GM18508 (cell line): ENCODE data around the gene SOX14.

Experiments
- ATAC-seq: cut with Tn5 transposase; IDR thresholded peaks from one replicate; pipeline ENCODE4 v1.9.1; 2021; ENCODE audit warnings: moderate number of reproducible peaks; ENCODE audit not compliant: insufficient read depth, unreplicated experiment

Gene SOX14

DNA sequence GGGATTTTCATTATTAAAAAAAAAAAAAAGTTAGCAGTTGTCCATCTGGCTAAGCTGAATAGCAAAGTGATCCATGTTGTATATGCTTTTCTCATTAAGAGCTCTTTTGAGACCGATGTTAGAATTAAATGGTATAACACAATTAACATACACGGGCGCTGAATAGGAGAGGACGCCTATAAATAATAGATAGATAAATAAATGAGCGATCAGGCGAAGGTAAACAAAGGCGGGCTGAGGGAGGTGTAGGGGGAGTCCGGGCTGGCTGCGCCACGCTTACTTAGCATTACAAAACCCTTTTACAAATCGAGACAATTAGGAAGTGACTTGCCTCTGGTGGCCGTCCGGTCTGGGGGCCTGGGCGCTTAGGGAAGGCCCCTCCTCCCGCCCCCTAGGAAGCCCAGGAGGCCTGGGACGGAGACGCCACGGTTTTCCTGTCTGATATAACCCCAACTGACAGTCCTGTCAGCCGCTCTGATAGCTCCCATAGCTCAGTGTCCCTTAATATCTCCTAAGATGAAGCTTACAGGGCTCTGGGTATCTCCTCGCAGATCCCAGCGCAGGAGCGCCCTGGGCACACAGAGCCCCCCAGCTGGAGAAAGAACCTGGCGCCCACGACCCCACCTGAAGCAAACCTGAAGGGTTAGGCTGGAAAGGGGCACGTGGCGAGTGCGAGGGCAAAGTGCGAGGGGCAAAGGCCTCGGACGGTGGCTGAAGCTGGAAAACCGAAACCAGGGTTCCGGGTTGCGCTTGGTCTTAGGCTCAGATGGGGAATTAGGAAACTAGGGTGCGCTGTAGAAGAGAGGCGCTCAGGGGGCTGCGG is 3.6 kb downstream of the SOX14 start:
- no peak for ATAC-seq

DNA sequence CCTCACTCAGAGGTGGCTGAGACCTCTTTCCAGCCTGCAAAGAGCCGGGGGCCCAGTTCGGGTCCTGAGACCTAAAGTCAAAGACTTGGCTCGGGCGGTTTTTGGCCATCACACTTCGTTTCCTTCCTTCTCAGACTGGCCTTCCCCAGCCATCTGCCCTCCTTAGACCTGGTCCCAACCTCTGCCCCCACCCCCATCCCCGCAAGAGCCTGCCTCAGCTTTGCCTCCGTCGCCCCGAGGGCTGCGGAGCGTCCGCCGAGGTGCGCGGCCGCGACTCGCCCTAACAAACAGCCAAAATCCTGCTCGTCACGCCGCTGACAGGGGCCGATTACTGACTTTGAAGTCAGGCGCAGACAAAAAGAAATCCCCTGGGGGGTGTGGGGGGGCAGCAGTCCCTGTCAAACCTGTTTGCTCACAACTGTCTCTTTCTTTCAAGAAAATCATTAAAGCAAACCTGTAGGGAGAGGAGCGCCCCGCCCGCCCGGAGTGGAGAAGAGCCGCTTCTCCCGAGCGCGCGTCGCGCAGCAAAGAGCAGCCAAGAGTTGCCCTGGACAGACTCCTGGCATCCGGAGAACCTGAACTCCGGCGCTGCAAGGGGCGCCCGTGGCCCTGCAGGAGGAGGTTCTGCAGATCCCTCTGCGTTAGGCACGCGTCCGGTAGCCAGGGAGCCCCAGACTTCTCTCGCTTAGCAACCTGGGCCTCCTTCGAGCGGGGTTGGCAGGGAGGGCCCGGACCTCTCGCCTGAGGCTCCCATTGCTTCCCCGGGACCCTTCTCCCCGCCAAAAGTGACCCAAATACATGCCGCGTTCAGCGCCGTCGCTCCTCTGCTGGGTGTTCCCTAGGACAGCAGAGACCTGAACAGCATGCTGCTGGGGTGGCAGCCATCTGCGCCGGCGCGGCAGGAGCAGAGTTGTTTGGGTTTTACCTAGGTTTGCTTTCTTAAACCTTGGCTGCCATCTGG is 4.5 kb downstream of the SOX14 start:
- ATAC-seq: no peak

DNA sequence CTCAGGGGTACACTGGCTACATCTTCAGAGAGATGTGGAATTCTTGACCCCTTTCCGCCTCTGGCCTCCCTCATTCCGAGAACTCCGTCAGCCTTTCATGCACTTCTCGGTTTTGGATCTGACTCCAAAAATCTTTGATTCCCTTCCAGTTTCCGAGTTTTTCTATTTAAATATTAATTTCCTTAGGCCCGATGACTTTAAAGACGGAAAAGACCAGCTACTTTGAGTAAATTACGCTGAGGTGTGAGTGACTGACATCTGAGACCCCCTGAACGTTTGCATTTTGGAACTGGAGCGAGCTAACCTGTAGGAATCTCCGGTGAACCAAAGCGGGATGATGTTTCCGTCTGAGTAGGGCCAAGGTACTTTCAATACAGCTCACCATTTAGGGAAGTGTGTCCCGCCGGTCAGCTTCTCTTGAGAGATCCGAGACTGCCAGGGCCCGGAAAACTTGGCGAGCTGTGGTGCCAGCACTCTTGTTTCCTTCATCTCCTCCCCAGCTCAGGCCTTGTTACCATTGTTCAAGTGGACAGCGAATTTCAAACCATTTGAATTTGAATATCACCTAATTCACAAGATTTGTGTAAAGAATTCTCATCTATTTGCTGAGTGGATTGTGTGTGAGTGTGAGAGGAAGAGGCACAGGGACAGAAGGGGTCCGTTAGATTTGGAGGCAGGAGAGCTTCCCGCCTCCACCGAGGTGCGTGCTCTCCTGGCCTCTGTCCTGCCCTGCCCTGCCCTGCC is 5.4 kb downstream of the SOX14 start:
- no peak for ATAC-seq

DNA sequence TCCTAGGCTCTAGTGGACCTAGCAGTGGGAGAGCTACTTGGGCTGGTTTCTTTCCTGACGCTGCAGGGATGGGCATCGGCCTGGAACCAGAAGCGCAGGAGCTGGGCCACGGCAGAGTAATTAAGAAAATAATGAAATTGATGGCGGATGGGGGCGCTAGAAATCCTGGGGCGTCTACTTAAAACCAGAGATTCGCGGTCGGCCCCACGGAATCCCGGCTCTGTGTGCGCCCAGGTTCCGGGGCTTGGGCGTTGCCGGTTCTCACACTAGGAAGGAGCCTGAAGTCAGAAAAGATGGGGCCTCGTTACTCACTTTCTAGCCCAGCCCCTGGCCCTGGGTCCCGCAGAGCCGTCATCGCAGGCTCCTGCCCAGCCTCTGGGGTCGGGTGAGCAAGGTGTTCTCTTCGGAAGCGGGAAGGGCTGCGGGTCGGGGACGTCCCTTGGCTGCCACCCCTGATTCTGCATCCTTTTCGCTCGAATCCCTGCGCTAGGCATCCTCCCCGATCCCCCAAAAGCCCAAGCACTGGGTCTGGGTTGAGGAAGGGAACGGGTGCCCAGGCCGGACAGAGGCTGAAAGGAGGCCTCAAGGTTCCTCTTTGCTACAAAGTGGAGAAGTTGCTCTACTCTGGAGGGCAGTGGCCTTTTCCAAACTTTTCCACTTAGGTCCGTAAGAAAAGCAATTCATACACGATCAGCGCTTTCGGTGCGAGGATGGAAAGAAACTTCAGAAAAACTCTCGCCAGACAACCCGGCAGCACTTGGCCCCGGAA is 6.1 kb downstream of the SOX14 start:
- no peak for ATAC-seq

DNA sequence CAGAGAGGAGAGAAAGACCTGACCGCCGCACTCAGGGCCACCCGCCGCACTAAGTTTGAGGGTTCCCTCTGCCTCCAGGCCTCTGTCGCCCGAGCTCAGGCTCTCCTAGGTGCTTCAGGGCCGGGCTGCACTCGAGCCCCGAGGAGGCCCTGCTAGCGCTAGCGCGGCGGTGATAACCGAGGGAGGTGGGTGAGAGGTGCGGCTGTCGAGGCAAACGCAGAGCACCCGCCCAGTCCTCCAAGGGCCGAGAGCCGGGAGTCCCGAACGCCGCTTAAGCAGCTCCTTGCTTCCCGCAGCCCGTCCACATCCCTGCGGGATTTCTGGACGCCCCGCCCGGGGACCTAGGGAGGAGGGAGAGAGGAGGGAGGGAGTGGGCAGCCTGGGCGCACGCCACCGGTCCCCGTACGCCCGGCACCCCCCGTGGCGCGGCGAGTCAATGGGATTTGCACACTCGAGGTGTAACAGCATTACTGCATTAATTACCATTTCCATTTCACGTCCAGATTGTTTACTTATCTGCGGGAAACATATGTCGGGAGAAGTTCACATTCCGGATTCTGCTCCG is 6.8 kb downstream of the SOX14 start:
- no peak for ATAC-seq

DNA sequence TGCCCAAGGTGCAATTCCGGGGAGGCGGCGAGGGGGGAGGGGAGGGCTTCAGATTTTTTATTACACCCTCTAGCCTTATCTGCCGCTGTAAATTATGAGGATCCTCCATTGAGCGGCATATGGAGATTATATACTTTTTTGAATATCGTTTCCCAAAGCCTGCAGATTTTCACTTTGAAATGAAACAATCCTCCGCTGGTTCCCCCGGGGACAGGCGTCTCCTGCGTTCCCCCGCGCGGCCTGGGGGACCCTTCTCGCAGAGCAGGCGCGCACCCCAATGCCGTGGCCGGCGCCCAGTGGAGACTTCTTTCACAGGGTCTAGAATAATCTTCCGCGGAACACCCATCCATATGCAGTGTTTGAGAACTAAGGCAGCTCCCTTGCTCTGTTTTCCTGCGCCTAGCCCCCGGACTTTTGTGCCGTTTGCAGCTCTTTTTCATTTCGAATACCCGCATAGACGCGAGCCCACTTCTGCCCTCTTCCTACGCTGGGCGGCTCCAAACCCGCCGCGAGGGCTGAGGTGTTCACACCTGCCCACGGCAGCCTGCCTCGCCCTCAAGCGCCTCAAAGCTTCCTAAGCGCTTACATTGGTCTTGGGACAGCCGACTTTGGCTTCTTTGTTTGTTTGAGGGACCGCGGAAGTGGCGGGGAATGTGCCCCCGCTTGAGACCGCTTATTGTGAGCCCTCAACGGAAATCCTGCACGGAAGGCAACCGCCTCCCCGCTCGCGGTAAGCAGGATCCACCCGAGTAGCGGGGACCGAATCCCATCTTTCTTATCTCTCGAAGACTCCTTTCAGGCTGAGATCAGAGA is 7.5 kb downstream of the SOX14 start:
- ATAC-seq: no peak

DNA sequence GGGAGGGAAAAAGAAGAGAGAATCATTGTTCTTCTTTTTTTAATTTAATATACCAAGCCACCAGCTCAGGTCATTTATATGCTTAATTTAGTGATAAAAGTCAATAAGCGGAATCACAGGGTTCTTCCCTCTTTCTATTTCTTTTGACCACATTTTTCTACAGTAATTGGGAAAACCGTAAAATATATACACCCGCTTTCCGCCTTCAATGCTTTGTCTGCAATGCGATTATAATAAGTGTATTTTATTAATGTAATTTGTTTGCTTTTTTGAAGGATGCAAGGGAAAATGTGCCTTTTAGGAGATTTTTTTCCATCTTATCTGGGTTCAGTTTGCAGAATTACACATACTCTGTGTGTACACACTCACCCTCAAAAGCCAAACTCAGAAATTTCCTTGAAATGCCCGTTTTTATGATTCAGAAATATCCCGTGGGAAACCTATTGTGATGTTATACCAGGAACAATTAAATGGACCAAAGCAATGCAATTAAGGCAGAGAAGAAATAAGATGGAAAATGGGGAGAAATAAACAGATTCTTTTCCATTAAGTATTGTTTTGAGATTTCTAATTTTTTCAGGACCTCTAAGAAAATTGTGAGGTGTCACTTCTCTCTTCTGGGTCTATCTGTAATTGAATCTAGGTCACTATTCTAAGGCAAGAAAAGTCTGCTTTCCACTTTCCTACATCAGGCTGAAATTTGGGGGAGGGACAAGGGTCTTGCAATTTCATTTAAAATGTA is 8.3 kb downstream of the SOX14 start:
- no peak for ATAC-seq

DNA sequence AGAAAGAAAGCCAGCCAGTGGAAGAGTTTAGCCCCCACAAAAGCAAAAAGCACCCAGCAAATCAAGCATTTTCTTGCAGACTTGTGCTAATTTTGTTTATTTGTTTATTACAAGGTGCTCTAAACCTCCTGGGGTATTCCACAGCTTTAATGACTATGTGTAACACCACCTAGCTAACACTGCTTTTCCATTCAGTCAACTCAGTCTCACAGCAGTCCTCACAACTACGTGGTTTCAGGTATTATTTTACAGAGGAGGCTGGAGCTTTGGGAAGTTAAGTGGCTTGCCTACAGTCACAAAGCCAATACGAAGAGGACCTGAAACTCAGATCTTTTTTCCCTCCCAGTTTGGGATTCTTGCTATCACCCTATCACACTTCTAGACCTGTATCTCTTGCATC is 14.8 kb downstream of the SOX14 start:
- no peak for ATAC-seq

DNA sequence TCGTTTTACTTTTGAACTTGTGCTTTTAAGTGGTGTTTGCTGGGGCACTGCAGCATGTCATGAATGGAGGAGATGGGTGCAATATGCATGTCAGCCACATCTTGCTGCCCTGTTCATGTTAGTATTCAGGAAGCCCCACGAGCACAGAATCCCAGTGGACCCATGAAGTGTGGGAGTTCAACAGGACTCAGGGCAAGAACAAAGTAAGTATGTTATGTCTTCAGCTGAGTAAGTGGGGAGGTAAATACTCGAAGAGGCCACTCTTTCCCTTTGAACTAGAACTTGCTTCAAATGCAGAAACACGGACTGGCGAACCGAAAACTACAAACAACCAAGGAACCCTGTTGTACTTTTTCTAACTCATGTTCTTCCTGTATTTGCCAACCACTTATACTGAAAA is 23.4 kb downstream of the SOX14 start:
- no peak for ATAC-seq

DNA sequence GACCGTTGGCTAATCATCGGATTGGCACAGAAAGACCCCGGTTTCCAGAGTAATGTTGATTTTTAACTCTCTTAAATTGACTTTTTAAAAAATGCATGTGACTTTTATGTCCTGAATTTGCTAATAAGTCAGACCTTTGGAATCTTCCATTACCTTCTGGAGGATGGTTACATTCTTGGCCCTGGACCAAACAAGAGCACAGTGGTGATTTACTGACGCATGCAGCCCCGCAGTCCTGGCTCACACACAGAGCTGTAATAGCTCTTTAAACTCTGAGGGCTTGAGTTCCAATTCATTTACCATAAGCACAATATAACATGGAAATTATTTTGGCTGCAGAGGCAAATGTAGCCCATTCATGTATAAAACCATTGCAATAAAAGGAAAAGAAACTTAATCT is 25.1 kb downstream of the SOX14 start:
- no peak for ATAC-seq

DNA sequence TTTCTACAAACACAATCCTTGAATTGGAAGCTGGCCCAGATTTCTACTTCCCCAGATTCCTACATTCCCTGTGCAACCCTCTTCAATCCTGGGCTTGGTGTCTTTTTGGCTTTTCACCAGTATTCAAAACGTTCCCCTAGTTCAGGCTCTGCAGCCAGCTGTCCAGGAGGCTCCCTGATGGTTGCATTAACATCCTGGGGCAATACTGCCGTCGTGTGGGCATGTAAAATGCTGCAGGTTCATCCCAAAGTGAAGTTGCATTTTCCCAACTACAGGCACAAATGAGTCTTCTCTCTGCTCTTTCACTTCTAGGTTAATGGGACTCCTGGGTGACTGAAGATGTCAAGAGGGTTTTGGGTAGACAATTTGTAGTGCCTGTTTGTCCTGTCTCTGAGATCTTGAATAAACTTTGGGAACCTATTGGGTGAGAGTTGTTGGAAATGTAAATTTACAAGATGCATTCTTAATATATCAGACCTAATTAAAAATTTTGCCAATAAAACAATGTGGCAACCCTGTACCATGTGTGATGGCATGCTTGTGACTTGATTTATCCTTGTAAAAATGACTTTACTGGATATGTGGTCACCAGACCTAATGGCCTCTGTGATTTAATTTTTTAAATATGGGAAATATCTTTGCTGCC is 28.6 kb downstream of the SOX14 start:
- no peak for ATAC-seq

DNA sequence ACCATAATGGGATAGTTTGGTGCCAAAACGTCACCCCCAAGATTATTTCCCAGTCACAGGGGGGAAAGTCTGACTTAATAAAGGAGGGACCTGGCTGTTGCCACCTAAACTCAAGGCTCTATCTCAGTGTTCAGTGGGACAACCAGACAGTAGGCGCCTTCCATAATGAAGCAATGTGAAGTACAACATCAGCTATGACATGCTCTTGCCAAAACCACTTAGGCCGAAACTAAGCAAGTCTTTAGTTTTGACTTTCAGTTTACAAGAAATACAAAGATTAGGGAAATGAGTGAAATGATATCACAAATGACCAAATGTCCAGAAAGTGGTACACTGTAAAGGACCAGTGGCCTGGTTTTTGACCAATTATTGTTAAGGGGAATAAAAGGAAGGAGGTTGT is 32.9 kb downstream of the SOX14 start:
- no peak for ATAC-seq

DNA sequence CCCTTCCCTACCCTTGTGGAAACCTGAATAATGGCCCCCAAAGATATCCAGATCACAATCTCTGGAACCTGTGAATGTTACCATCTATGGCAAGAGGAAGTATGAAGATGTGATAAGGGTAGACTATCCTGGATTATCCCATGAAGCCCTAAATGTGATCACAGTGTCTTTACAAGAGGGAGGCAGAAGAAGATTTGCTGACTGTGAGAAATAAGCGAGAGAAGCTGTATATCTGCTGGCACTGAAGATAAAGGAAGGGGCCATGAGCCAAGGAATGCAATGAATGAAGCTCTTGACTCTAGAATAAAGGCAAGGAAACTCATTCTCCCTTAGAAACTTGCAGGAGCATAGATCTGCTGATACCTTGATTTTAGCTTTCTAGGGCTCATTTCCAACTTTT is 39.1 kb downstream of the SOX14 start:
- no peak for ATAC-seq

DNA sequence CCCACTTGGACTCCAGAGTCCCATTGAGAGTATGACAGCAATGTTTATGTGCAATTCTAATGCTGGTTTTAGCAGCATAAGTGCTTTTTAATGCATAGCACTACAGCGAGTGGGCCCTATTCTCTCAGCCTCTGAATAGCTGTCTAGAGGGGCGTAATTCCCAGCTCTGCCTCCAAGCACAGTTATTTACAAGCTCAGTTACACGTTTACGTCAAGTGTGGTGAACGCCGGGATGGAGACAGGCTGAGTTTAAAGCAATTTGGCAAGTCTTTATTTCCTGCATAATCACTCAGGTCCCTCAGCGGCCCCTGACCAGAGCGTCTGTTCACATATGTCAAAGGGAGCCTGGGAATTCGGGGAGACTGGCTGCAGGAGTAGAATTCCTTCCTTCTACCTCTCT is 43.9 kb downstream of the SOX14 start:
- ATAC-seq: no peak

DNA sequence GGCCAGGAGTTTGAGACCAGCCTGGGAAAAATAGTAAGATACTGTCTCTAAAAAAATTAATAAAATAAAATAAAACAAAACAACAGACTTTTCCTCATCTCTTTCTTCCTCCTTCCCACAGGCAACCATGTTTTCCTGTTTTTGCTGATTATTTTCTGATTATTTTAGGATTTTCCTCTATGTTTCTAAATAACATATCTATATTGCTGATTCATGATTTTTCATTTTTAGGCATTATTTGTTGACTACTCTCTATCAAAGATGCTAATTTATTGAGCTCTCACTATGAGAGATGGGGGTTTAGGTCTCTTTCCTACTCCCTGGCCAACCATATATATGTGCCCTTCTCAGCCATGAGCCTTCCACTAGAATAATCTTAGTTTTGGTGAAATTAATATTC is 45.4 kb downstream of the SOX14 start:
- ATAC-seq: no peak

DNA sequence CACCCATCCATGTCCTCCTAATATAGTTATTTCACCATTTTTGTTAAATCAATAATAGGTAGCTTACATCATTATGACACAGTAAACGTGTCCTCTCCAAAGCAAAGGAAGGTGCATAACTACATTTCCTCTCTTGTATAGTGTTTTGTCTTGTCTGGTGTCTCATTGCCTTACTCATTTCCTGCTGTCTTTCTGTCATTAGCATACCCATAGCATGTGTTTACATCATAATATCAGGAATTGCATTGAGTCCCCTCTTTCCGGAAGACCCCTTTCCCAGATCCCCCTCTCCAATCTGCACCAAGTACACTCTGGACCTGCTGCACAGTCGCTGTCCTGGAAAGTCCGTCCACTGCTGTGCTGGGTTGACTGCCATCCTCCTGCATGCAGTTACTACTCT is 47.9 kb downstream of the SOX14 start:
- ATAC-seq: no peak

DNA sequence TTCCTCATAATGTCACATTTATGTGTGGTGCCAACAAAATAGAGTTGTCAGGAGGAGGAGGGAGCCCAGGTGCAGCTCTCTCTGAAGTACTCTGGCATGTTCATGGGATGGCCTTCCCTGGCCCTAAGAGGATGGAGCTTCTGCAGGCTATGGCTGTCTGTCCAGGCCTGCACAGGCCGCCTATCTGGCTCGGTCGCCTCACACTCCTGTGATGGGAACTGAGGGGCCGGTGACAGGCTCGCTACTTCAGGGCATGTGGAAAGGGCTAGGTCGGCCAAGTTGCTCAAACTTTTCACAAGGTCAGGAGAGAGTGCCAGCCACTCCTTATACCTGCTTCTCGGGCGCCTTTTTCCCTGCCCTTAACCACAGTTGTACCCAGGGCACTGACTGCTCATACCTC is 51.1 kb downstream of the SOX14 start:
- ATAC-seq: no peak
